Ramos (cell line): ENCODE measurements around the gene TTC3.
"Not testable (repeated sequence)": the region's sequence is repeated elsewhere in the genome, so short reads cannot be mapped to it uniquely, and the experiment has no call there.

Experiments
- in situ Hi-C: fragments of 300-500 bp; cut with MboI; formaldehyde crosslinking; loops from one replicate; pipeline ENCODE4 v1.14.3; 2022; ENCODE audit warnings: low sequenced_read_pairs; ENCODE audit not compliant: unreplicated experiment

The TTC3 gene

GRCh38 chr21:37139154-37139553 is 66.1 kb downstream of the TTC3 start:
- in situ Hi-C loops: no loop called here

- in situ Hi-C loops: no loop called here
Observed at GRCh38 chr21:37139902-37140301, 66.8 kb downstream of the TTC3 start.

DNA sequence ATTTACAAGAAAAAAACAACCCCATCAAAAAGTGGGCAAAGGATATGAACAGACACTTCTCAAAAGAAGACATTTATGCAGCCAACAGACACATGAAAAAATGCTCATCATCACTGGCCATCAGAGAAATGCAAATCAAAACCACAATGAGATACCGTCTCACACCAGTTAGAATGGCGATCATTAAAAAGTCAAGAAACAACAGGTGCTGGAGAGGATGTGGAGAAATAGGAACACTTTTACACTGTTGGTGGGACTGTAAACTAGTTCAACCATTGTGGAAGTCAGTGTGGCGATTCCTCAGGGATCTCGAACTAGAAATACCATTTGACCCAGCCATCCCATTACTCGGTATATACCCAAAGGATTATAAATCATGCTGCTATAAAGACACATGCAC is 70.3 kb downstream of the TTC3 start:
- in situ Hi-C loops: not testable (repeated sequence)

DNA sequence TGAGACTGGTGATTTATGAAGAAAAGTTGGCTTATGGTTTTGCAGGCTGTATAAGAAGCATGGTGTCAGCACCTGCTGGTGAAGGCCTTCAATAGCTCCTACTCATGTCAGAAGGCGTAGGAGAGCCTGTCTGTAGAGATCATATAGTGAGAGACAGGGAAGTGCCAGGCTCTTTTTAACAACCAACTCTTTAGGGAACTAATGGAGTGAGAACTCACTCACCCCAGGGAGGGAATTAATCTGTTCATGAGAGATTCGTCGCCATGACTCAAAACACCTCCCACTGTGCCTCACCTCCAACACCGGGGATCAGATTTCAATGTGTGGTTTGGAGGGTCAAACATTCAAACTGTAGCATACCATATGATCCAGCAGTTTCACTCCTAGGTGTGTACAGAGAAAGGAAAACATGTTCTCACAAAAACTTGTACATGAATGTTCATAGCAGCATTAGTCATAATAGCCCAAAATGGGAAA is 72.6 kb downstream of the TTC3 start:
- in situ Hi-C loops: no loop called here

GRCh38 chr21:37146320-37147235 is 73.5 kb downstream of the TTC3 start:
- in situ Hi-C loops: no loop called here

DNA sequence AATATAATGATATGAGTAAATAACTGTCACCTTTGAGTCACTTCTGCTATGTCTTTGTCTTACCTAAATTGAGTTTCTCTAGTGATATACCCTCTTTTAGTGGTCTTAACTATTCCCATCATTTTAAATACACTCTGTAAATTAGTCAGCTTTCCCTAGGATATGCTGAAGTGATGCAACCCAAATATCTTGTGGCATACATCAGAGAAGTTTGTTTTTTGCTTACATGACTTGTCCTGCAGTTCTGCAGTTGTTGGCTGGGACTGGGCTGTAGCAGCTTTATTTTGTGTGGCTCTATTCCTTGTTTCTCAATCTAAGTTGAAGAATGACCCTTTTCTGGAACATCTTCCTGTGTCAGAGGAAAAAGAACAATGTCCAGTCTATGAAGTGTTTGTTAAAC is 76.4 kb downstream of the TTC3 start:
- in situ Hi-C loops: no loop called here

- in situ Hi-C loops: no loop called here
Observed at GRCh38 chr21:37153196-37153934, 80.3 kb downstream of the TTC3 start.

DNA sequence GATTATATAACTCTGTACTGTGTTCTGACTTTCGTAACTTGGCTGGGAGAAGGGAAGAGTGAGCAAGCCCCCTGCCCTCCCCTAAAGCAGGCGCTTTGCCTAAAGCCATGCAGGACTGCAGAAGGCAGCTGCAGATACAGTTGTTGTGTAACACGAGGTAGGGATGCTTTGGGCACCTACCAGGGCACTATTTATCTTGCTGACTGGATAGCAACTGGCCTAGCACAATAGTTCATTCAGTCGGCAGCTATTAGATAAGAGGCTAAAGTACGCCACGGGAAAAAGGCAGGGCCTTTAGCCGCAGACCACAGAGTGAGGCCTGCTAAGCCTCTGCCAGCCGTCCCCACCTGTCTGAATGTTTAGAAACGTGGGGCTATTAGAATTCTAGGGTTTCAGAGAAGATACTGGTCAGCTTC is 80.9 kb downstream of the TTC3 start:
- in situ Hi-C loops: no loop called here

- in situ Hi-C loops: no loop called here
Observed at GRCh38 chr21:37155186-37155585, 82.1 kb downstream of the TTC3 start.

- in situ Hi-C loops: no loop called here
Observed at GRCh38 chr21:37157938-37158337, 84.9 kb downstream of the TTC3 start.

DNA sequence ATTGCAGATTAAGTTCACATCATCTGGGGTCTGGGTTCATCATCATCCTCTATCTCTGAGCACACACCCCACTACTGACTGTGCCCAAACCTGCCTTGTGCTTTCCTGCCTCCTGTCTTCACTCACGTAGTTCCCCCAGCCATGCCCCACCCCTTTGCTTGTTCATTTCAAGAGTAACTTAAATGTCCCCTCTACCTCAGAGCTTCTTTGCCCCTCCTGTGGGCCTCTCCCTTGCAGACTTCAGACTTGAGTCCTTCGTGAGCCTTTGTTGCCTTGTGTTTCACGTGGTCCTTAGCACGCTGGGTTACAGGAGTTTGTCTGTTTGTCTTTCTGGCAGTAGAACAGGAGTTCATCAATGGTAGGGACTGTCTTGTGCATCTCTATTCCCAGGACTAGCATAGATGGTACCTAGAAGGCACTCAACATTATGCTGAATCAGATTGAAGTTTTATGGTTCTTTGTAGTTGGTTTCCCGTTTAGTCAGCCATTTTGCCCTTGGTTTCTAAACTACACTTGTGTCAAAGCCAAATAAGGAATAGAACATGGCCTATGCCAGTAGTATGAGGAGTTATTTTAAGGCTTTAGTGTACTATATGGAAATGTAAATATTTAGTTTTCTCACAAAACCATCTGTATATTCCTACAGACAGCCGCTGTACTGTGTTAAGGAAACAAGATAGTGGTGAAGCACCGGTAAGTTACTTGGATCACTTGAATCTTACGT is 86.2 kb downstream of the TTC3 start:
- in situ Hi-C loops: no loop called here

- in situ Hi-C loops: no loop called here
Observed at GRCh38 chr21:37159949-37160348, 86.9 kb downstream of the TTC3 start.

DNA sequence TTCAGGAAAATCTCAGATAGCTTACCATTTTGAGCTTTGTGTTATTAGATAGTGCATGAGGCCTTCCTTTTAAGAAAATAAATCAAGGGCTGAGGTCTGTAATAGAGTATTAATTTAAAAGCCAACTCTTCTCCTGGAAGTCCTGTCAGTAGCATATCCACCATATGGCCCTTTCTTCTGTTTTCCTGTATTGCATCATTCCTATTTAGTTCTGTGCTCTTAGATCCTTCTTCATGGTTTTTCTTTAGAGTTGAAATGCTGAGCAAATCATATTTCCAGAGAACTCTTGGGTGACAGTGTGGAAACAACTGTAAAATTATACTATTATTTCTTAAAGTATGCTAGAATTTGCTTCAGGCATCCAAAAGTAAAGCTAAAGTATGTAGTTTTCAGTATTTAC is 91.7 kb downstream of the TTC3 start:
- in situ Hi-C loops: no loop called here

DNA sequence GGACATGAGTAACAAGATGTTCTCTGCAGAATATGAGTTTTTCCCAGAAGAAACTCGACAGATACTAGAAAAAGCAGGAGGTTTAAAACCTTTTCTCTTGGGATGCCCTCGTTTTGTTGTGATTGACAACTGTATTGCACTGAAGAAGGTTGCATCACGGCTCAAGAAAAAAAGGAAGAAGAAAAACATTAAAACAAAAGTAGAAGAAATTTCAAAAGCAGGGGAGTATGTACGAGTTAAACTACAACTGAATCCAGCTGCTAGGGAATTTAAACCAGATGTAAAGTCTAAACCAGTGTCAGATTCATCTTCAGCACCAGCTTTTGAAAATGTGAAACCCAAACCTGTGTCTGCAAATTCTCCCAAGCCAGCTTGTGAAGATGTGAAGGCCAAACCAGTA is 92.5 kb downstream of the TTC3 start:
- in situ Hi-C loops: no loop called here

DNA sequence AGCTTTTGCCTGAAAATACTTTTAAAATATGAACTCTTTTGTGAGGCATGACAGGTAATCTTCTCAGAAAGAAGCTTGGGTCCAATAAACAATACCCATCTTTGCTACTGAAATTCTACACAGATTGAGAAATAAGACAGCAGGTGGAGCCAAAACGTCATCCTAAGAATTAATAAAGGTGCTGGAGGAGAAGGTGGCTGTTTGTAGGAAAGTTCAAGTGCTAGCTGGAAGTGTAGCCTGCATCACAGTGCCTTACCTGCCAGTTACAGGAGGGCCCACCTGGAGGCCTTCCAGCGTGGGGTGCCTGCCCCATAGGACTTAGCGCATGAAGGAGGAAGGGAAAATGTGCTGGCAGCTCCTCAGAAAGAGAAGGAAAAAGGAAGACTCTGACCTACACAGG is 93.7 kb downstream of the TTC3 start:
- in situ Hi-C loops: no loop called here

GRCh38 chr21:37168666-37169065 is 95.6 kb downstream of the TTC3 start:
- in situ Hi-C loops: no loop called here

DNA sequence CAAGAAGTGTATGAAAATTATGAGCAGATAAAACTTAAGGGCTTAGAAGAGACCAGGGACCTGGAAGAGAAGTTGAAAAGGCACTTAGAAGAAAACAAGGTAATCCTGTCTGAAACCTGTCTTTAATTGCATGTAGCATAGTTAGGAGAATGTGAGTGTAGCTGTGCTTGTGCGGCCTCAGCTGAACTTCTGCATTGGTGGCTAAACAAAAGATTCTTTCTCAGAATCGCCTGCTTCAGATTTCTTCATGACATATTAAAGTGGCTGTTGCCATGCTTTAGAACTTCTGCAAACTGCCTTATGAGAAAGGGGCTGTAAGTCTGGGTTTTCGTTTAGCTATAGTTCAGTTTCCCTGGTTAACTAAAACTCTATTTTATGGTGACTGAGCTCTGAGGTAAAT is 99.6 kb downstream of the TTC3 start:
- in situ Hi-C loops: no loop called here

- in situ Hi-C loops: no loop called here
Observed at GRCh38 chr21:37176716-37177115, 103.7 kb downstream of the TTC3 start.

DNA sequence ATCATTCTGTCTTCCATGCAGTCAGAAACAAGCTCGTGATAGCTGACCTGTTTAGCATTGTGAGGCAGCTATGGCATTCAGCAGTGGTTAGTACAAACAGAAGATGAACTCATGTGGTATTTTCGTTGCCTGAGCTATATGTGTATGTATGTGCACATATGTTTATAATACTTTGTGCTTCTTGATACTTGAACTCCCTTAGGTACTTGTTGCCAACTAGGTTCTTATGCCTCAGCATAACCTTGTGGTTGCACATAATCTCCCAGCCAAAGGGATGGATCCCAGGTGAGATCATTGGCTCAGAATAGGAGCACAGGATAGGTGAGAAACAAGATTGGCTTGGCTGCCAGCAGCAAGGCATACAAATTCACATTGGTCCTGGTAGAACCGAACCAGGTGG is 108.0 kb downstream of the TTC3 start:
- in situ Hi-C loops: no loop called here

DNA sequence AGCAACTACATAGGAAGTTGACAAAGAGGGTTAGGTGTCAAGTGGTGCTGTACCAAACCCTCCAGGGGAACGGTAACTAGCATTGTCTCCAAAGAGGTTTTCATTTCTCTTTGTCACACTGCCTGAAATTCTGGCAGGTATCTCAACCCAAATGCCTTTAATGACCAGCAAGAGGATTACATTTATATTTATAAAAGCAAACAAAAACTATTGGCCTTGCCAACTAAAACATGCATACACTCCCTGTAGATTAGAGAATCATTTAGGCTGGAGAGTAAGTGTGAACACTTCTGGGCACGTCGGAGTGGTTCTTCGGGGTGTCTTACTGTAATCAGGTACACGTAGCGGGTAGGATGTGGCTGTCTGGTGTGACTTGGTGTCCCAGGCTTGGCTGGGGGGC is 109.2 kb downstream of the TTC3 start:
- in situ Hi-C loops: no loop called here

- in situ Hi-C loops: no loop called here
Observed at GRCh38 chr21:37183749-37184148, 110.7 kb downstream of the TTC3 start.
